Thyroid gland (tissue), 4 donors: ENCODE results near the gene SMC1A.

Source experiments
- CTCF ChIP-seq, 6 experiments: fragments of 200-600 bp in 3 of 6; fragments of 450-650 bp in 3 of 6; sonication (generic) in 3 of 6; IDR thresholded peaks; one replicate each; pipeline ENCODE4 v1.5.1; 2016 to 2019; ENCODE audit warnings: antibody characterized with exemption in 6 of 6, mild to moderate bottlenecking in 2 of 6, inconsistent platforms in 1 of 6, moderate library complexity in 1 of 6
- POLR2A ChIP-seq, 2 donors: fragments of 450-650 bp; IDR thresholded peaks; one replicate each; pipeline ENCODE4 v1.6.1; 2017; ENCODE audit warnings: antibody characterized with exemption in 2 of 2, mild to moderate bottlenecking in 2 of 2, moderate library complexity in 1 of 2

- TF ChIP-seq CTCF (IDR thresholded peaks at IDR 0.05), result no peak
- no peak for TF ChIP-seq POLR2A (IDR thresholded peaks at IDR 0.05)
Measured at GRCh38 chrX:53412446-53412845, 10.0 kb downstream of the SMC1A start.
